ENCODE results near the gene PHPT1. TPM values are rescaled to one million over a fixed set of nuclear protein-coding genes. Genes with fewer than 3 reads are reported as not detected.

PHPT1 gene
- total and polyA plus RNA-seq, 2 of the 8 experiments (the other 6 are each of a cell fraction or from before 2014, with no cell fraction given), result 109 to 226 TPM

GRCh38 chr9:136863623-136864273, 14.5 kb downstream of the PHPT1 start:
- Histone ChIP-seq H3K56ac (replicated peaks; ENCODE audit: insufficient read length, low read depth, low read length) (no peak overlapping the region), H3K9me3 (ENCODE audit: insufficient read depth in 2 of 2, low read depth in 1 of 2, low read length in 1 of 2) (peaks cover 11 to 12% of the 10 kb centered on the region in 2 experiments; a peak in 3 of 4 replicates), H3K23ac (ENCODE audit: insufficient read length) (no peak overlapping the region), H3K14ac (ENCODE audit: insufficient read length) (no peak overlapping the region), H3K18ac (ENCODE audit: extremely low read depth, low read length) (no peak overlapping the region), H2BK5ac (ENCODE audit: low read depth, low read length) (no peak overlapping the region), H3K36me3 (ENCODE audit: control insufficient read depth in 2 of 4, insufficient read depth in 4 of 4, low read length in 3 of 4) (peaks cover 11 to 34% (median 27%) of the 10 kb centered on the region in 4 experiments), H2AK5ac (ENCODE audit: low read depth, low read length) (no peak overlapping the region), H3K9ac (replicated peaks in 1 of 4; ENCODE audit: extremely low read depth in 1 of 4, low read depth in 3 of 4, low read length in 3 of 4) (no peak overlapping the region), H3K27me3 (replicated peaks in 1 of 4; ENCODE audit: control insufficient read depth in 3 of 4, extremely low read depth in 1 of 4, insufficient read depth in 3 of 4, low read length in 3 of 4) (no peaks in the 10 kb centered on the region), H3K4me1 (replicated peaks in 1 of 4; ENCODE audit: control insufficient read depth in 3 of 4, insufficient read depth in 4 of 4, low read length in 3 of 4) (peaks cover 0 to 6% (median 5%) of the 10 kb centered on the region in 4 experiments; a peak in 5 of 7 replicates), H2BK15ac (ENCODE audit: low read length) (no peak overlapping the region), H3K4me2 (ENCODE audit: insufficient read depth in 1 of 2, low read depth in 2 of 2, low read length in 2 of 2) (no peak overlapping the region), H4K5ac (ENCODE audit: insufficient read length, low read depth, low read length) (no peak overlapping the region), H2BK12ac (ENCODE audit: low read depth, low read length) (no peak overlapping the region), H3K23me2 (ENCODE audit: low read depth, low read length) (peaks cover 5% of the 10 kb centered on the region; the same call in 1 of the 2 replicates), H3K4ac (replicated peaks; ENCODE audit: insufficient read length, low read depth, low read length) (no peak overlapping the region), H2AFZ (ENCODE audit: low read length) (no peak overlapping the region), H2BK120ac (replicated peaks; ENCODE audit: low read depth, low read length) (no peak overlapping the region), H3K27ac (ENCODE audit: low read depth, low read length) (no peak overlapping the region), H2BK20ac (ENCODE audit: low read length) (no peak overlapping the region), H3K4me3 (ENCODE audit: extremely low read depth in 1 of 4, insufficient read depth in 2 of 4, low read depth in 3 of 4, low read length in 4 of 4) (no peak overlapping the region), H4K20me1 (replicated peaks in 1 of 2; ENCODE audit: control insufficient read depth in 1 of 2, insufficient read depth in 2 of 2, low read length in 2 of 2) (peaks cover 7 to 36% of the 10 kb centered on the region in 2 experiments), H3K79me2 (ENCODE audit: control insufficient read depth in 1 of 2, insufficient read depth in 2 of 2, low read length in 2 of 2) (peaks cover 5 to 17% of the 10 kb centered on the region in 2 experiments; a peak in 3 of 4 replicates), H4K8ac (ENCODE audit: extremely low read depth, insufficient read depth, low read length) (no peak overlapping the region), H3K79me1 (ENCODE audit: low read depth, low read length) (peaks cover 10% of the 10 kb centered on the region), H4K91ac (replicated peaks; ENCODE audit: insufficient read length, low read length) (no peak overlapping the region)
- ChIA-PET CTCF (ENCODE audit: partially characterized antibody) (interaction anchor here (1.2 to 2.1 kb wide), 4 partner anchors 13 to 57 kb away, joined by 3 to 7 read pairs (median 4); no protein-coding TSS in a partner anchor), POLR2A (ENCODE audit: partially characterized antibody) (interaction anchor here (0.9 to 16.2 kb wide), 4 partner anchors 7 to 74 kb away, joined by 3 to 248 read pairs (median 31); partner anchors contain the start of genes AJM1 and MAMDC4)
- WGBS, 2 experiments (ENCODE audit: extremely low coverage in 1 of 2, insufficient coverage in 1 of 2, insufficient read length in 1 of 2, insufficient replicate concordance in 2 of 2, low coverage in 1 of 2, low lambda C conversion rate in 2 of 2, missing lambda C conversion rate in 1 of 2), result 94% methylated on average over 12 of the region's 12 CpGs; no CpG with 5 or more reads in 1 of the 2 experiments
- DNase-seq (ENCODE audit: low read depth in 1 of 2, low spot score in 2 of 2) (no peak), FAIRE-seq (no peak)
- TF ChIP-seq BRCA1 (IDR thresholded peaks at IDR 0.05; ENCODE audit: low read depth, low read length), result no peak
- TF ChIP-seq RBBP5 (IDR thresholded peaks at IDR 0.05; ENCODE audit: borderline replicate concordance, low read depth, low read length), result no peak
- TF ChIP-seq MAX (IDR thresholded peaks at IDR 0.05), result no peak
- no peak for TF ChIP-seq SP1 (IDR thresholded peaks at IDR 0.05; ENCODE audit: low read depth, low read length)
- TF ChIP-seq EZH2 (IDR thresholded peaks at IDR 0.05; ENCODE audit: low read depth, low read length, severe bottlenecking), result no peak
- no peak for TF ChIP-seq JUN (IDR thresholded peaks at IDR 0.05; ENCODE audit: low read depth, low read length)
- TF ChIP-seq FOSL1 (IDR thresholded peaks at IDR 0.05; ENCODE audit: insufficient read depth, low read depth, low read length), result no peak
- TF ChIP-seq ASH2L (IDR thresholded peaks at IDR 0.05; ENCODE audit: low read length), result no peak
- TF ChIP-seq CBX5 (IDR thresholded peaks at IDR 0.05; ENCODE audit: low read depth, low read length), result no peak
- TF ChIP-seq POLR2A (IDR thresholded peaks at IDR 0.05; ENCODE audit: control extremely low read depth in 1 of 2, low read depth in 2 of 2, low read length in 2 of 2), result no peak
- TF ChIP-seq CHD1 (IDR thresholded peaks at IDR 0.05; ENCODE audit: low read depth, low read length), result no peak
- no peak for TF ChIP-seq TEAD4 (IDR thresholded peaks at IDR 0.05; ENCODE audit: low read depth, low read length)
- TF ChIP-seq SRF (IDR thresholded peaks at IDR 0.05; ENCODE audit: low read depth, low read length), result no peak
- TF ChIP-seq MAFK (IDR thresholded peaks at IDR 0.05; ENCODE audit: low read depth, low read length), result no peak
